ENCODE data around the gene PLBD1.

The PLBD1 gene, protein sequence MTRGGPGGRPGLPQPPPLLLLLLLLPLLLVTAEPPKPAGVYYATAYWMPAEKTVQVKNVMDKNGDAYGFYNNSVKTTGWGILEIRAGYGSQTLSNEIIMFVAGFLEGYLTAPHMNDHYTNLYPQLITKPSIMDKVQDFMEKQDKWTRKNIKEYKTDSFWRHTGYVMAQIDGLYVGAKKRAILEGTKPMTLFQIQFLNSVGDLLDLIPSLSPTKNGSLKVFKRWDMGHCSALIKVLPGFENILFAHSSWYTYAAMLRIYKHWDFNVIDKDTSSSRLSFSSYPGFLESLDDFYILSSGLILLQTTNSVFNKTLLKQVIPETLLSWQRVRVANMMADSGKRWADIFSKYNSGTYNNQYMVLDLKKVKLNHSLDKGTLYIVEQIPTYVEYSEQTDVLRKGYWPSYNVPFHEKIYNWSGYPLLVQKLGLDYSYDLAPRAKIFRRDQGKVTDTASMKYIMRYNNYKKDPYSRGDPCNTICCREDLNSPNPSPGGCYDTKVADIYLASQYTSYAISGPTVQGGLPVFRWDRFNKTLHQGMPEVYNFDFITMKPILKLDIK

DNA sequence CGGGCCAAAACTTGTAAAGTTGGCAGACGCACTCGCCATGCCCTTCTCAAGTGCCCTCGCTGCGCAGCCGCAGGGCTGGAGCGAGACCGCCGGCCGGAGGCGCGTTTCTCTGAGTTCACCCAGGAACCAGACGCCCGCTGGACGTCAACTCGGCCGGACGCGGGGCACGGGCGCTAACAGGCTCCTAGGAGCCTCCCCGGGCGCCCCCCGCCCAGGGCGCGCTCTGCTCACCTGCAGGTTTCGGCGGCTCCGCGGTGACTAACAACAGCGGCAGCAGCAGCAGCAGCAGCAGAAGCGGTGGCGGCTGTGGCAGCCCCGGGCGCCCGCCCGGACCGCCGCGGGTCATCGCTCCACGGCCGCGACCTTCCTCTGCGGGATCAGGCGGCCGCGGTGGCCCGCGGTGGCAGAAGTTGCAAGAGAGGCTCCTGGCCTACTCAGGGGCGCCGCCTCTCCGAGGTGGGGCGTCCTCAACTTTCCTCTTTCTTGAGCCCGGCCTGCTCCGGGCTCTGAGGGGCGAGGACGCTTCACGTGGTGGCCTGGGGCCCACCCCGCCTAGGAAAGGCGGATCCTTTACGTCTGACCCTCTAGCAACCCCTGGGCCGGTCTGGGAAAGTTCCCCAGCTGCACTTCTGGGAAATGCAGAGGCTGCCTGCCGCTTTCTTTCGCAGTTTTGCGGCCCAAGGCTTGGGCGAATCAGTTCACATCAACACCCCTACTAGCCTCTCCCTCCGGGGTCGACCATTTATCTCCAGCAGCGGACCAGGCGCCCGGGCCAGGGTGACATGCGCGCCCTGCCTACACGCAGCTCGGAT lies at the start of gene PLBD1:
Gene PLBD1 (minus strand): TSS at position 533 of the 812 bp plus-strand sequence. CDS start 187 bp downstream, at position 346.
- no peak for DNase-seq

DNA sequence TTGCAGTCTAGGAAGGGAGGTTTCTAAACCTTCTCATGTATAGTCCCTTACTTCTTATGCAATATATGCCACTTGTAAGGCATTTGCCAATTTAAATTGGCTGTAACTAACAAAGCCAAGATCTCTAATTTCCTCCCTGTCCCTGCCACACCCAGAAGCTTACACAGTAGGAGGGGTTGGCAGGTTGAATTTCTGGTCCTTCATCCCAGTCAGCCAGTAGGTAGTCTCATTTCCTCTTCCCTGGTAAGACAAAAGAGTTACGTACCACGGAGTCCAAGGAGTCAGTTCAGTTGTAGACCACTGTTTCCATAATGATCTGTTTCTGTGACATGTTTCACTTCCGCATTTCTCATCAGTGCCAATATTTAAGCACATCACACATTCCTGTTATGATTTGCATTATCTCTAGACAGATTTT lies 47.0 kb upstream of the PLBD1 start:
- no peak for DNase-seq

DNA sequence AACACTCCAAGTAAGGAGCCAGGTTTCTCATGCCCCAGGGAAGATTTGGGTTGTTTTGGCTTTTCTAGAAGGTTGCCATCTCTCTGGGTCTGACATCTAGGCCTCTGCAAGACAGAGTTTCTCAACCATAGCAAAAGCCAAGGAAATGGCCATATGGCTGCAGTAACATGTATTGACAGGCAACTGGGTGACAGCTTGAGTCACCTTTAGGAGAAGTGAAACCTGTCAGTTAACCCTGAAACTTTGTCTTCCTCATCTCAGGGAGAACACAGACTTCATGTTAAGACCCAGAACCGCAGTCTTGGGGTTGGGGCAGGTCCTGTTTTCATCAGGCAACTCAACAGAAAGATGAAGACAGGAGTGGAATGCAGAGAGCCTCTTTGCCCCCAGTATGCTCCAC lies 46.0 kb upstream of the PLBD1 start:
- DNase-seq = no peak

DNA sequence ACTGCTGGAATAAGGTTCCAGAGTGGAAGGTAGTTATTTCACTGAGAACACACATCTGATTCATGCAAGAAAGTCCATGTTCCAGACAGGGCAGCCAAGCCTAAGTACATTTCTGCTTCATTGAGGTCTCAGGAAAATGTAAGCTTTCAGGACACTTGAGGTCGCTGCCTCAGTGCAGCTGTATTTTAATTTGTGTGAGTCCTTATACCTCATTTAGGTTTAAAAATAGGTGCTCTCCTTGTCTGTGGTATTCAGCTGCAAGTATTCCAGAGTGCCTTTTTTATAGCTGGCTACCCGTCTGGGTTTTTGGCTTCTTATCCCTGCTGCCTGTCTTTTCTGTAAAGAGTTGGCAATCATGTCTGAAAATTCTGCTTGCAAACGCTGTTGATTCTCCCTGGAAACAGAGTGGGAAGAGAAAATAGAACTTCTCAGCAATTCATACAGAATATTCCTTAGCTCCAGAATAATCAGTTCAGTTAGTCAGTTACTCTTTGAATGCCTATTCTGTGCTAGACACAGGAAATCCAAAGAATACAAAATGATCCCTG lies 45.3 kb upstream of the PLBD1 start:
- no peak for DNase-seq

DNA sequence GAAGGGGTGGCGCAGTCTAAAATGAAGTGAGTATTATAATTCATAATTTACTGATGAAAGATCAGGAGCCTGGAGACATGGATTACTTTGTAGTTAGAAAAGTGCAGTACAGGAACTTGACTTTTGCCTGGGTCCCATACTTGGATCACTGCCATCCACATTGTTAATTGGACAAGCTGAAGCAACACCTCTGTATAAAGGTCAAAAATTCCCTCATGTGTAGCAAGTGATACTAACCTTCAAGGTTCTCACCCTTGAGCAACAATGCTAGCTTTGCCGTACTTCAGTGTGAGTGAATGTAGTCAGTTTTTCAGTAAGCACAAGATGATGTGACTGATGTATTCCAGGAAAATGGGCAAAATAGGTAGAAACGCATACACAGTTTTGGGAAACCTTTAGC lies 44.6 kb upstream of the PLBD1 start:
- DNase-seq = no peak

DNA sequence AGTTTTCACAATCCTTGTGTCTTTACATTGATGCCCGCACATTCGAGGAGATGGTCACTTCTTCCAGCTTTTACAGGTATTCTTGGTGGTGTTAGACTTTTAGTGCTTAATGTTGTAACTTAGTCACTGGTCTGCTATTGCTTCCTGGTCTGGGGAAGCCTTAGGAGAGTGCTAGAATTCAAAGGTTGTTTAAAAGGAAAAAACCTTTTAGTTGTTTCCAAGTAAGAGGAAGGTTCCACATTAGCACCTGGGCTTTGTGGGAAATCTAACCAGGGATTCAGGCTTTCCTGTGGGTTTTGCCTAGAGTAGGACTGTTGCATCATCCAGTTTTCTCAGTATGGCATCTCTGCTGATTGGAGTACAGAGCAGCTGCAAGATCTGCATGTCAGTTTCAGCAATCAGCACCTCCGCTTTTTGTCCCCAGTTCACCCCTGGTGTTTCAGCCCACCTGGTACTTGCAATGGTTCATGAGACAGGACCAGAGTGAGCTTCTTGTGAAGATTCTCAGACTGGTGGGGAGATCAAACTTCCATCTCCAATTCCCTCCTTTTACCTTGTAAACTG lies 44.0 kb upstream of the PLBD1 start:
- no peak for DNase-seq

DNA sequence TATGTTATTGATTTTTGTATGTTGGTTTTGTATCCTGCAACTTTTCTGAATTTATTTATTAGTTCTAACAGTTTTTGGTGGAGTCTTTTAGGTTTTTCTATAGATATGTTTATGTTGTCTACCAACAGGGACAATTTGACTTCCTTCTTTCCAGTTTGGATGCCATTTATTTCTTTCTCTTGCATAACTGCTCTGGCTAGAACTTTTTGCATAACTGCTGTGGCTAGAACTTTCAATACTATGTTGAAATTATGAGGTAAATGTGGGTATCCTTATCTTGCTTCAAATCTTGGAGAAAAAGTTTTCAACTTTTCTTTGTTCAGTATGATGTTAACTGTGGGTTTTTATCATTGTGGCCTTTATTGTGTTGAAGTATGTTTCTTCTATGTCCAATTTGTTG lies 39.9 kb upstream of the PLBD1 start:
- no peak for DNase-seq

DNA sequence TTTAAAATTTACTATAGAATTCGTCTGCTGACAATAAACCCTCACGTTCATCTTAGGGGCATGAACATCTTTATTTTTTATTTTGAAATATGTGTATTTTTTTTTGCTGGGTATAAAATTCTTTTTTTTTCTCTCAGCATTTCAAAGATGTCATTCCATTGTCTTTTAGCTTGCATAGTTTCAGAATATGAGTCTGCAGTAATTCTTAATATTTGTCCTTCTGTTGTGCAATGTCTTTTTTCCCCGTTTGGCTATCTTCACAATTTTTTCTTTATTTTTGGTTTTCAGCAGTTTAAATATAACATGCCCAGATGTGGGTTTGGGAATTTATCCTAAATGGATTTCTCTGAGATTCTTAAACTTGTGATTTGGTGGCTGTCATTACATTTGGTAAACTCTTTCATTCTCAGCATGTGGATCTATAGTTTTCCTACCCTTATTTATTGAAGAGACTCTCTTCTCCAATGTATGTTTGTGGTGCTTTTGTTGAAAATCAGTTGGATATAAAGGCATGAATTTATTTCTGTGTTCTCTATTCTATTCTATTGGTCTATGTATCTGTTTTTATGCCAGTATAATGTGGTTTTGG lies 37.8 kb upstream of the PLBD1 start:
- DNase-seq = peak; percentile 15

DNA sequence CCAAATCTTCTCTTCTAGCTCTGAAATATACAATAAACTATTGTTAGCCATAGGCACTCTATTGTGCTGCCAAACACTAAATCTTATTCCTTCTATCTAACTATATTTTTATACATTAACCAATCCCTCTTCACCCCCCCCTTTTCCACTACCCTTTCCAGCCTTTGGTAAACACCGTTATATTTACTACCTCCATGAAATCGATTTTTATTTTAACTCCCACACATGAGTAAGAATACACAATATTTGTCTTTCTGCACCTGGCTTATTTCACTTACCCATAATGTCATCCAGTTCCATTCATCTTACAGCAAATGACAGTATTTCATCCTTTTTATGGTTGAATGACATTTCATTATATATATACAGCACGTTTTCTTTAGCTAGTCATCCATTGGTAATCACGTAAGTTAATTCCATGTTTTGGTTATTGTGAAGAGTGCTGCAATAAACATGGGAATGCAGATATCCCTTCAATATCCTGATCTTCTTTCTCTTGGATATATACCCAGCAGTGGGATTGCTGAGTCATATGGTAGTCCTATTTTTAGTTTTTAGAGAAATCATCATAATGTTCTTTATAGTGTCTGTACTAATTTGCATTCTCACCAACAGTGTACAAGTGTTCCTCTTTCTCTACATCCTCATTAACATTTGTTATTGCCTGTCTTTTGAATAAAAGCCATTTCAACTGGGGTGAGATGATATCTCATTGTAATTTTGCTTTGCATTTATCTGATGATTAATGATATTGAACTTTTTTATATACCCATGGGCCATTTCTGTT lies 34.2 kb upstream of the PLBD1 start:
- peak; percentile 64 for DNase-seq

DNA sequence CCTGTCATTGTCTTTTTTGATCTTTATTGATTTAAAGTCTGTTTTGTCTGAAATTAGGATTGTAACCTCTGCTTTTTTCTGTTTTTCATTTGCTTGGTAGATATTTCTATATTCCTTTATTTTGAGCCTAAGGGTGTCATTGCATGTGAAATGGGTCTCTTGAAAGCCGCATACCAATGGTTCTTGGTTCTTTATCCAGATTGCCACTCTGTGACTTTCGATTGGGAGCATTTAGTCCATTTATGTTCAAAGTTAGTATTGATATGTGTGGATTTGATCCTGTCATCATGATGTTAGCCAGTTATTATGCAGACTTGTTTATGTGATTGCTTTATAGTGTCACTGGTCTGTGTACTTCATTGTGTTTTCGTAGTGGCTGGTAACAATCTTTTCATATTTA lies 29.8 kb upstream of the PLBD1 start:
- DNase-seq = no peak

DNA sequence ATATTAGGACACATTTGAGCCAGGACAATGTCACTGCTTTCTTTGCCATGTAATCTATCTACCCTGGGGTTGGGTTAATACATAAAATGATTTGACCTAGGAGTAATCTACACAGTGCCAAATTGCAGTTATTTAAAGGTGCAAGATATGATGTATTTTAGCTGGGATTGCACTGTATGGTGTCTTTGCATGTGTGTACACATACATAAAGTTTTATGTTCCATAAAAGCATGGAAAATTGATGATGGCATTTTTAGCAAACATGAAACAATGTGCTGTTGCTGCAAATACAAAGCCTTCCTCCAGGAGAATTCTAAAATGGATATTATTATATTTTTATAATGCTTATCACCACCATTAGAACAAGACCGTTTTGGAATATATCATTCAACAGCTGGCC lies 24.0 kb upstream of the PLBD1 start:
- no peak for DNase-seq

DNA sequence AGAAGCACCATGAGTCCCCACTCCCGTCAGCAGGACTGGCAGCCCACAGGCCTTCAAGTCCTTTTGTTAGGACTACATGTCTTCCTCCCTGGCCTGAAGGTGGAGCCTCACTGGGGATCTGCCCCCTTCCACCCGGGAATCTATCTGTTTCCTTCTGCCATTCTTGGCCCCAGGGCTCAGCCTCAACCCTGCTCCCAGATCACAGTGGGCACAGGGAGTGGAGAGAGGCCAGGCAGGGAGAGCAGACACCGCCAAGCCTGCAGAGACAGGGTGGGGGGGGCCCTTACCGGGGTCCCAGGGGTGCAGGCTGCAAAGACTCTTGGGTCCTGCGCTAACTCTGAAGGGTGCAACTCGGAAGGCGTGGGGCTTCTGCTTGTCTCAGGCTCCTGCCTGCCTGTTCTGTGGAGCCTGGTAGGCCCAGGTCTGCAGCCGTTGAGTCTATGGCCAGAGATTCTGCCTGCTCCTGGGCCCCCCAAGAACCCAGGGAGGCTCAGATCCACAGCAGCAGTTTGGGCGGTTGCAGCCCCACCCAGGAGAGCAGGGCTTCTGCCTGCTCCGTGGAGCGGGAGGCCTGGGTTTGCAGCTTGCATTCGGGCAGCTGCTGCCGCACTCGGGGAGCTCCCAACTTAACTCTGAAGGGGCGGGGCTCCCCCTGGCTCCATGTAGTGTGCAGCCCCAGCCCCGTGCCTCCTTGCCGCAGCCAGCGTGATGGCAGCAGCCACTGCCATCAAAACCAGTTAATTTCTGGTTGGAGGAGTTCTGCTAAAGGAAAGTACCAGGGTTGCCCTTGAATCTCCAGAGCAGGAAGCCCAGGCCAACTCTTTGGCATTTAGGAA lies 21.7 kb upstream of the PLBD1 start:
- DNase-seq = no peak

DNA sequence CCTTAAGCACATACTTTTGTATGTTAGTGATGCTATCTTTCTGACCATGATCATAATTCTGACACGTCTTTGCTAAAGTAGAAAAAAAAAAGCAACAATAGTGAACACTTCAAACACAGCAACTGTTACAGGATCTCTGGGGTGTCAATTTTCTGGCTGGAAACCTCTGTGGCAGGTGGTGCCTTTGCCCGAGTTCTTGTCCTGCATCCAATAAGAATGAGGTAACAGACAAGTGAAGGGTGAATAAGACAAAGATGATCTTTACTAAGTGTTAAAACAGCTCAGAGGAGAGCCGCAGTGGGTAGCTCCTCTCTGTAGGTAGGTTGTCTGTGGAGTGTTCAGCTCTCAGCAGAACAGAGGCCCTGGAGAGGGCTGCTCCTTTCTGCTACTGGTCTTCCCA lies 20.9 kb upstream of the PLBD1 start:
- DNase-seq = no peak

DNA sequence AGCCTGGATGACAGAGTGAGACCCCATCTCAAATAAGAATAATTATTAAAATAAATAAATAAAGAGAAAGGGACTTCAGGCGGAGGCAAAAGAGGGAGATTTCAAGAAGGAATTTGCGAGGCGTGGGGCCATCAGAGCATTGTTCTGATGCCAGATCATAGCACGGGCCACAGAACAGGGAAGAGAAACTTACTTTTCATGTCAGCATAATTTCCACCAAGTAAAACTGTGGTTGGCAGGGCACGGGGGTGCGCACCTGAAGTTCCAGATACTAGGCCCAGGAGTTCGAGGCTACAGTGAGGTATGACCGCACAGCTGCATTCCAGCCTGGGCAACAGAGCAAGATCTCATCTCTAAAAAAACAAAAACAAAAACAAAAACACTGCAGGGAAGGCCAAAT lies 11.0 kb upstream of the PLBD1 start:
- no peak for DNase-seq

DNA sequence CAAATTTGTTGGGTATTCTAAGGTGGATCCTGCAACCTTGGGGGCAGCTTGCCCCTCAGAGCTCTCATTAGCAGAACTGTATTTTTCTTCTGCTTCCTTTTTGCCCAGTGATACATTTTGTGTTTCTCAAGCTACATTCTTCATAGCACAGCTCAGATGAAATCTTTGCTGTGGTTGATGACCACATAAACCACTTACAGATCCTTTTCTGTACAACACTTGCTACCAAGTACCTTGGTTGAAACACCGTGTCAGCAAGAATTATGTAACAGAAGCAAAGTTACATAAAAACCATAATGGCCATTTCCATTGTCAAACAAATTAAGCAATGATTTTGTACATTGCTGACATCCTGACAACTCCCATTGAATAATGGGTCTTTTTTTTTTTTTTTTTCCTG lies 9.7 kb upstream of the PLBD1 start:
- DNase-seq = no peak

DNA sequence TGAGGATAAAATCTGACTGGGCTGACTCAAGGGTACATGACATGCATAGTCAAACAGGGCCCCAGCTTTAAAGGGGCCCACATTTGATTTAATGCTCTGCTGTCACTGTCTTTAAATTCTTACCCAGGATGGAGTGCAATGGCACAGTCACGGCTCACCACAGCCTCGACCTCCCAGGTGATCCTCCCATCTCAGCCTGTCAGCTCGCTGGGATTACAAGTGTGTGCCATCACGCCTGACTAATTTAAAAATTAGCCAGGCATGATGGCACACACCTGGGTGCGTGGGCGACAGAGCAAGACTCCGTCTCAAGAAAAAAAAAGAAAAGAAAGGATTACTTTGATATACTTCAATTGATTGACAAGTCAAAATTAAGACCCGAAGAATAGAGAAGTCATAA lies 9.2 kb upstream of the PLBD1 start:
- no peak for DNase-seq

DNA sequence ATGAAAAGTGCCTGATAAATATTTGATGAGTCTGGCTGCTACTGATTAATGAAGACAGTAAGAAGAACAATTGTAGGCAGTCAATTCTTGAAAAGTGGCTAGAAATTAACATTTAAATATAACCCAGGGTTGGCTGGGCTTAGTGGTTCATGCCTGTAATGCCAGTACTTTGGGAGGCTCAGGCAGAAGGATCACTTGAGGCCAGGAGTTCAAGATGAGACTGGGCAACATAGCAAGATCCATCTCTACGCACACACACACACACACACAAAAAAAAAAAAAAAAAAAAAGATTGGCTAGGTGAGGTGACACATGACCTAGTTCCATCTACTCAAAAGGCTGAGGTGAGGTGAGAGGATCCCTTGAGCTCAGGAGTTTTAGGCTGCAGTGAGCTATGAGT lies 7.9 kb upstream of the PLBD1 start:
- no peak for DNase-seq

DNA sequence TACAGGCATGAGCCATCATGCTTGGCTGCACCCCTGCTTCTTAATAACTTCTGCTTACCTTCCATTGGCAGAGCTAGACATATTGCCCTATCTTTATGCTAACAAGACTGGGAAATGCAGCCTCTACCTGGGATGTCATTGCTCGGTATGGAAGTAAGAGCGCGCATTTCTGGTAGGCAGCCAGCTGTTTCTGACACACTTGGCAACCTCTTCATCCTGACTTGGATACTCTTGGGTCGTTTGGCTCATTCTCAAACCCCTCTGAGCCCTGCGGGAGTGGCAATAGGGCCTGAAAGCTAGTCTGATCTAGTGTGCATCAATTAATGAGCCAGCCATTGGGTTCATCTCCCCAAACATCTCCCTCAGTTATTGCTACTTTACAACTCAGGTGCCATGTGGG lies 5.4 kb upstream of the PLBD1 start:
- DNase-seq = no peak

DNA sequence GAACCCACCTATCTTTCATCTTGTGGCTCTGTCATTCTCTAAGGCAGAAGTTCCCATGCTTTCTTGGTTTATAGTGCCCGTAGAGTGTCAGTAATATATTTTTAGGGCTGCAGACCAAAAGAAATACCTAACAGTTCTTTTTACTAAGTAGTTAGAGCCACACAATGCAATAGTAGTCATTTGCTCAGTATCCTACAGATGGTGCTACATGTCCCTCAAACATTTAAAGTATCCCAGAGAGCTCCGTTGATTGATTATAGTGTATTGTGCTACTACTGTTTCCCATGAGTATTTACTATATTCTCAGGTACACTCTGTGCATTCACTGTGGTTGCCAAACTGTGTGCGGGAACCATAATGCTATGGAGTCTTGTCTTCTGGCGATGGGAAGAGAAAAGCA lies 4.7 kb upstream of the PLBD1 start:
- DNase-seq = no peak

DNA sequence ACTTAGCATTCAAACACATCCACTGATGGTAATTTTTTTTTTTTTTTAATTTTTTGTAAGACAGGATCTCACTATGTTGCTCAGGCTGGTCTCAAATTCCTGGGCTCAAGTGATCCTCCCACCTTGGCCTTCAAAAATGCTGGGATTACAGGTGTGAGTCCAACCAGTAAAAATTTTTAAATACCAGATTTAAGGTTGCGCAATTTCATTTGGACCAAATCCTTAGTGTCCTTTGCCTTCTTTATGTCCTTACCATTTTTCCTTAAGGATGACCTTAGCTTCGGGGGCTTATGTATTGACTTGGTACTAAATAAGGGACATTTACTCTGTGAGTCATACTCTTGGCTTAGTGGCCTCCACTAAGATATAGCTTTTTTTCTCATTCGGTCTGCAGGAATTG lies 4.1 kb upstream of the PLBD1 start:
- DNase-seq = no peak

DNA sequence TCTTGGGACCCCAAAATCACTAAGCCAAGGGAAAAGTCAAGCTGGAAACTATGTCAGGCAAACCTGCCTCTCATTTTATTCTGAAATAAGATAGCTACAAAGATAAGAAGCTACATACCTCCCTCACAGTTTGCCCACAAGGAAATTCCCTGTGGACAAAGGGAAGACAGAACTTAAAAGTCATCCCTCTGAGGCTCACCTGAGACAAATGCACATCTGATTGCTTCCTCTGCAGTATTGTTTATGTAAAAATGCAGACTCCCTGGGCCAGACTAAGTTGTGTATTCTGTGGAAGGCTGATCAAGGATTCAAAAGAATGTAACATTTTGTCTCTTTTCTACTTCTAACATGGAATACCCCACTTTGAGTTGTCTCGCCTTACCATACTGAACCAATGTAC lies 2.5 kb upstream of the PLBD1 start:
- DNase-seq = no peak

Measured in NCI-H748 treated with DMSO at 0.1 percent for 48 hours (cell line).